HG02970 (cell line): ENCODE data around the gene ZNF362.

Experiments used
- ATAC-seq: cut with Tn5 transposase; IDR thresholded peaks from one replicate; pipeline ENCODE4 v1.9.1; 2021; ENCODE audit warnings: mild to moderate bottlenecking, moderate library complexity, moderate number of reproducible peaks; ENCODE audit not compliant: unreplicated experiment, low FRiP score

ZNF362 gene

GRCh38 chr1:33244143-33244808 lies 12.0 kb upstream of the ZNF362 start:
- ATAC-seq: no peak

GRCh38 chr1:33244809-33245186 lies 11.5 kb upstream of the ZNF362 start:
- ATAC-seq: no peak

- ATAC-seq: no peak
Measured at GRCh38 chr1:33246171-33246570, 10.1 kb upstream of the ZNF362 start.

GRCh38 chr1:33247545-33247944 lies 8.7 kb upstream of the ZNF362 start:
- ATAC-seq: no peak

- no peak for ATAC-seq
Measured at GRCh38 chr1:33248244-33248643, 8.0 kb upstream of the ZNF362 start.

GRCh38 chr1:33249422-33249821 lies 6.9 kb upstream of the ZNF362 start:
- ATAC-seq: no peak

GRCh38 chr1:33250217-33250616 lies 6.1 kb upstream of the ZNF362 start:
- ATAC-seq: no peak

GRCh38 chr1:33250724-33251123 lies 5.6 kb upstream of the ZNF362 start:
- ATAC-seq: no peak

GRCh38 chr1:33254491-33254890 lies 1.8 kb upstream of the ZNF362 start:
- no peak for ATAC-seq

- ATAC-seq: no peak
Measured at GRCh38 chr1:33255347-33256220, 708 bp upstream of the ZNF362 start.

- no peak for ATAC-seq
Measured at GRCh38 chr1:33256221-33256470, 146 bp upstream of the ZNF362 start.

- ATAC-seq: no peak
Measured at GRCh38 chr1:33257207-33257771, 997 bp downstream of the ZNF362 start.

GRCh38 chr1:33257772-33258712 lies 1.8 kb downstream of the ZNF362 start:
- no peak for ATAC-seq

GRCh38 chr1:33258788-33259274 lies 2.5 kb downstream of the ZNF362 start:
- ATAC-seq: no peak

GRCh38 chr1:33259879-33260278 lies 3.6 kb downstream of the ZNF362 start:
- ATAC-seq: no peak

GRCh38 chr1:33260439-33260838 lies 4.1 kb downstream of the ZNF362 start:
- no peak for ATAC-seq

GRCh38 chr1:33261344-33261743 lies 5.1 kb downstream of the ZNF362 start:
- ATAC-seq: no peak

- ATAC-seq: no peak
Measured at GRCh38 chr1:33263890-33264504, 7.7 kb downstream of the ZNF362 start.

- ATAC-seq: no peak
Measured at GRCh38 chr1:33265780-33266605, 9.7 kb downstream of the ZNF362 start.
